GM23338 (cell line): Measurements from ENCODE around the gene APBA2. TPM values are rescaled to one million over a fixed set of nuclear protein-coding genes. Genes with fewer than 3 reads are reported as not detected.

Experiments used
- ATAC-seq: fragments of 200-7000 bp; cut with Tn5 transposase; 3 replicates; pipeline ENCODE4 v1.9.1; 2020
- DNase-seq: peaks from one replicate; pipeline ENCODE4 v3.0.0-alpha.2; 2015; ENCODE audit warnings: low spot score
- H2AFZ ChIP-seq: fragments of 200-600 bp; sonication (generic); 2 replicates; pipeline ENCODE4 v1.8.0; 2016; ENCODE audit warnings: antibody characterized with exemption, mild to moderate bottlenecking, moderate library complexity
- H3F3A ChIP-seq: fragments of 200-600 bp; sonication (generic); replicated peaks from 2 replicates; pipeline ENCODE4 v1.8.0; 2017; ENCODE audit warnings: antibody characterized with exemption, mixed run types, low read depth
- H3K27ac ChIP-seq: fragments of 200-600 bp; sonication (generic); 2 replicates; pipeline ENCODE4 v1.6.1; 2016; ENCODE audit warnings: low read depth
- H3K27me3 ChIP-seq: fragments of 200-600 bp; sonication (generic); 2 replicates; pipeline ENCODE4 v1.8.0; 2016; ENCODE audit warnings: mild to moderate bottlenecking, mixed run types, moderate library complexity; ENCODE audit not compliant: insufficient read depth
- H3K36me3 ChIP-seq: fragments of 200-600 bp; sonication (generic); 2 replicates; pipeline ENCODE4 v1.8.0; 2016; ENCODE audit warnings: mild to moderate bottlenecking; ENCODE audit not compliant: insufficient read depth
- H3K4me1 ChIP-seq: fragments of 200-600 bp; sonication (generic); 2 replicates; pipeline ENCODE4 v1.8.0; 2016; ENCODE audit warnings: mild to moderate bottlenecking, moderate library complexity; ENCODE audit not compliant: insufficient read depth
- H3K4me2 ChIP-seq: fragments of 200-600 bp; sonication (generic); 2 replicates; pipeline ENCODE4 v1.7.1; 2017; ENCODE audit warnings: mixed run types
- H3K4me3 ChIP-seq: fragments of 200-600 bp; sonication (generic); 2 replicates; pipeline ENCODE4 v1.6.1; 2016; ENCODE audit warnings: mixed run types
- H3K79me2 ChIP-seq: fragments of 200-600 bp; sonication (generic); replicated peaks from 2 replicates; pipeline ENCODE4 v1.8.0; 2017; ENCODE audit warnings: mild to moderate bottlenecking; ENCODE audit not compliant: insufficient read depth
- H3K9me2 ChIP-seq: fragments of 200-600 bp; sonication (generic); 2 replicates; pipeline ENCODE4 v1.8.0; 2017; ENCODE audit not compliant: insufficient read depth
- H4K20me1 ChIP-seq: fragments of 200-600 bp; sonication (generic); replicated peaks from 2 replicates; pipeline ENCODE4 v1.8.0; 2017; ENCODE audit warnings: mild to moderate bottlenecking; ENCODE audit not compliant: insufficient read depth
- H3K27ac Mint-ChIP-seq: 2 replicates; pipeline ENCODE4 v1.8.0; 2020; ENCODE audit warnings: inconsistent platforms, mild to moderate bottlenecking, moderate library complexity, mixed read lengths
- H3K27me3 Mint-ChIP-seq: 3 replicates; pipeline ENCODE4 v1.8.0; 2022; ENCODE audit warnings: low read depth, mild to moderate bottlenecking, moderate library complexity, mixed read lengths, inconsistent platforms; ENCODE audit not compliant: insufficient read depth, poor library complexity
- H3K36me3 Mint-ChIP-seq: 3 replicates; pipeline ENCODE4 v1.8.0; 2021; ENCODE audit warnings: low read depth, mild to moderate bottlenecking, inconsistent platforms, moderate library complexity, mixed read lengths
- H3K4me1 Mint-ChIP-seq: 3 replicates; pipeline ENCODE4 v1.8.0; 2020; ENCODE audit warnings: mild to moderate bottlenecking, inconsistent platforms, mixed read lengths
- H3K4me3 Mint-ChIP-seq: 3 replicates; pipeline ENCODE4 v1.8.0; 2021; ENCODE audit warnings: moderate library complexity, mild to moderate bottlenecking, inconsistent platforms, mixed read lengths
- H3K9me3 Mint-ChIP-seq: 3 replicates; pipeline ENCODE4 v1.8.0; 2020; ENCODE audit warnings: moderate library complexity, mild to moderate bottlenecking, inconsistent platforms, mixed read lengths
- CREB1 ChIP-seq: fragments of 250-450 bp; sonication (Bioruptor Pico); IDR thresholded peaks from 2 replicates; pipeline ENCODE4 v1.5.0; 2020; ENCODE audit warnings: low read depth, mild to moderate bottlenecking, moderate library complexity
- CTCF ChIP-seq, 2 experiments: fragments of 200-600 bp in 1 of 2; sonication (generic) in 1 of 2; conservative IDR thresholded peaks; 2 replicates each; pipeline versions ENCODE4 v1.5.1 to v1.6.1; 2016 to 2017; ENCODE audit warnings: antibody characterized with exemption in 2 of 2, low read depth in 2 of 2, mild to moderate bottlenecking in 2 of 2, moderate library complexity in 1 of 2
- ETS1 ChIP-seq: IDR thresholded peaks from 2 replicates; pipeline ENCODE4 v1.6.1; 2016; ENCODE audit warnings: antibody characterized with exemption
- EZH2 ChIP-seq: fragments of 200-600 bp; sonication (generic); IDR thresholded peaks from one replicate; pipeline ENCODE4 v1.8.0; 2017; ENCODE audit warnings: antibody characterized with exemption, mild to moderate bottlenecking, low read depth; ENCODE audit not compliant: unreplicated experiment
- EZH2phosphoT487 ChIP-seq: fragments of 200-600 bp; sonication (generic); IDR thresholded peaks from one replicate; pipeline ENCODE4 v1.8.1; 2018; ENCODE audit warnings: antibody characterized with exemption; ENCODE audit not compliant: unreplicated experiment
- JUNB ChIP-seq: IDR thresholded peaks from one replicate; pipeline ENCODE4 v1.6.1; 2016; ENCODE audit warnings: antibody characterized with exemption; ENCODE audit not compliant: unreplicated experiment
- NANOG ChIP-seq: IDR thresholded peaks from 2 replicates; pipeline ENCODE4 v1.6.1; 2016; ENCODE audit warnings: antibody characterized with exemption, borderline replicate concordance
- POLR2AphosphoS5 ChIP-seq: IDR thresholded peaks from 2 replicates; pipeline ENCODE4 v1.6.1; 2016; ENCODE audit warnings: antibody characterized with exemption, low read depth
- REST ChIP-seq: IDR thresholded peaks from one replicate; pipeline ENCODE4 v1.6.1; 2018; ENCODE audit warnings: antibody characterized with exemption; ENCODE audit not compliant: unreplicated experiment
- STAT1 ChIP-seq: IDR thresholded peaks from one replicate; pipeline ENCODE4 v1.6.1; 2016; ENCODE audit warnings: antibody characterized with exemption; ENCODE audit not compliant: unreplicated experiment
- ZNF114 ChIP-seq: fragments of 250-450 bp; sonication (Bioruptor Pico); IDR thresholded peaks from 2 replicates; pipeline ENCODE4 v1.5.0; 2020; ENCODE audit warnings: mild to moderate bottlenecking, moderate library complexity
- ZNF331 ChIP-seq: fragments of 250-450 bp; sonication (Bioruptor Pico); IDR thresholded peaks from 2 replicates; pipeline ENCODE4 v1.5.0; 2020; ENCODE audit warnings: low read depth, mild to moderate bottlenecking, moderate library complexity
- ZNF462 ChIP-seq: fragments of 250-450 bp; sonication (Bioruptor Pico); IDR thresholded peaks from 2 replicates; pipeline ENCODE4 v1.5.0; 2020; ENCODE audit warnings: mild to moderate bottlenecking, moderate library complexity
- polyA plus RNA-seq: library from polyadenylated mRNA; unstranded; fragments of >200 nt; fragmentation: Nextera tagmentation; extraction: Ambion mirVana; gene quantifications from 2 replicates; pipeline ENCODE4 v1.2.1, GENCODE V29; 2016
- total RNA-seq: library from RNA; depleted of rRNA; stranded (reverse); fragments of >200 nt; shearing (Covaris generic); gene quantifications from 2 replicates; pipeline ENCODE4 v1.2.3, GENCODE V29; 2014

APBA2 gene
- total and polyA plus RNA-seq, 2 experiments from 2014 or later, result 5.9 to 24.7 TPM

- Histone ChIP-seq H3K4me3 (no peak overlapping the region), H3K27me3 (no peaks in the 10 kb centered on the region), H3K36me3 (no peaks in the 10 kb centered on the region), H3K4me1 (no peaks in the 10 kb centered on the region), H2AFZ (no peak overlapping the region), H3F3A (no peaks in the 10 kb centered on the region), H3K9me2 (no peaks in the 10 kb centered on the region), H4K20me1 (no peaks in the 10 kb centered on the region), H3K27ac (no peak overlapping the region), H3K4me2 (no peak overlapping the region), H3K79me2 (no peaks in the 10 kb centered on the region)
- TF ChIP-seq REST, result no peak
- TF ChIP-seq ZNF114 (CRISPR knock-in tag), result no peak
- TF ChIP-seq POLR2AphosphoS5, result no peak
- TF ChIP-seq ZNF462 (CRISPR knock-in tag), result no peak
- no peak for TF ChIP-seq STAT1
- TF ChIP-seq ETS1, result no peak
- no peak for TF ChIP-seq EZH2phosphoT487
- TF ChIP-seq CREB1, result no peak
- no peak for TF ChIP-seq EZH2
- TF ChIP-seq CTCF (conservative IDR thresholded peaks at IDR 0.05; ENCODE audit: low read depth in 2 of 2), result no peak
- TF ChIP-seq JUNB, result no peak
- TF ChIP-seq NANOG, result no peak
- no peak for TF ChIP-seq ZNF331 (CRISPR knock-in tag)
- ATAC-seq (no peak), DNase-seq (no peak)
- Mint-ChIP-seq H3K36me3 (peaks cover 8% of the 10 kb centered on the region; the same call in 2 of the 3 replicates), H3K4me3 (no peak overlapping the region), H3K4me1 (peaks cover 24% of the 10 kb centered on the region), H3K27ac (no peak overlapping the region), H3K9me3 (no peaks in the 10 kb centered on the region; the same call in 1 of the 3 replicates), H3K27me3 (peaks cover 17% of the 10 kb centered on the region)
Measured at GRCh38 chr15:28932361-28932760, 46.6 kb downstream of the APBA2 start.
